ENCODE data around the gene DOCK9. TPM values are rescaled to one million over a fixed set of nuclear protein-coding genes. Genes with fewer than 3 reads are reported as not detected.

The DOCK9 gene
- polyA plus RNA-seq, 1 of the 3 experiments (the other 2 are of a cell fraction), result 16.6 TPM

DNA sequence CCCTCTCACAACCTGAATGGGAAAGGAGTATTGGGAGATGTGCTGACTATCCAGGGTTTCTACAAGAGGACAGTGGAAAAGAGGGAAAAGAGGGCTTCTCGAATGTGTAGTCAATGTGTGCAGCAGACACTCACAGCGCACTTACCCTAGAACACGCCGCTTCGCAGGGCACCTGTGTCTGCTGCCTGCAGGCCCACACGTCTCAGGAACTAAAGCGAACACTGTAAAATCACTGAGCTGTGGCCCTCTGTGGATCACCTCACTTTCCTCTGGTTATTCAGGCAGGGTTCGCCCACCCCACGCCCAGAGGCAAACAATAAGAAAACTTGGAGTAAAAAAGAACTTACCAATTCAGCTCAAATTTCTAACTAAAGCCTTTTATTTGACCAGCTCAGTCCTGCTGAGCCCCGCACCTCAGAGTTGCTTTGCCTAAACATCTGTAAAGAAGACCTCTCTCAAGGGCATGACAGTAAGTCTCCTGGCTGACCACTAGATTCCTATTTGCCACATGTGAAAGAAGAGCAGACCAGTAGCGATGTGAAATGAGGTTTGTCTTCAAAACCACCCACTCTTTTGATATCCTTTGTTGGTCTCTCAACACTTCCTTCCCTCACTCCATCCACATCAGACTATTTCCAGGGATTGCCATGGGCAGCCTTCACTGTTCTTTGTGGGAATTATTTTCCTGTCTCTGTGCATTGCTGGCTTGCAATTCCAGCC, 19.3 kb upstream of the DOCK9 start:
- no peak overlapping the region for H3K4me3 ChIP-seq (ENCODE audit: low read depth in 2 of 2, low read length in 1 of 2)
- H3K9me2 ChIP-seq, result no peaks in the 10 kb centered on the region
- no peak overlapping the region for H3K4me2 ChIP-seq
- H3K9ac ChIP-seq, result no peak overlapping the region
- no peak overlapping the region for H2AFZ ChIP-seq (ENCODE audit: low read depth)
- H3K9me3 ChIP-seq, result no peaks in the 10 kb centered on the region
- CTCF ChIA-PET, result no interaction called here
- DNase-seq, result no peak
- no peaks in the 10 kb centered on the region for H3K27me3 ChIP-seq (ENCODE audit: insufficient read depth)
- no peaks in the 10 kb centered on the region for H3F3A ChIP-seq (replicated peaks; ENCODE audit: insufficient read depth)
- peaks cover 21 to 28% of the 10 kb centered on the region in 2 experiments; a peak in 3 of 4 replicates for H3K4me1 ChIP-seq (ENCODE audit: control insufficient read depth in 1 of 2, insufficient read depth in 2 of 2, low read depth in 1 of 2, low read length in 1 of 2)
- 94% methylated on average over 11 of the region's 11 CpGs for WGBS (ENCODE audit: low lambda C conversion rate)
- no peak overlapping the region for H3K27ac ChIP-seq (ENCODE audit: low read depth in 2 of 2, low read length in 1 of 2)
- POLR2A ChIA-PET, result no interaction called here
- no peaks in the 10 kb centered on the region for H3K79me2 ChIP-seq (ENCODE audit: insufficient read depth)
- no peak for TF ChIP-seq TAF1 (IDR thresholded peaks at IDR 0.05; ENCODE audit: borderline replicate concordance, low read depth, low read length)
- TF ChIP-seq SMC3 (IDR thresholded peaks at IDR 0.05; ENCODE audit: low read depth, low read length), result no peak
- no peak for TF ChIP-seq FOXM1 (IDR thresholded peaks at IDR 0.05; ENCODE audit: low read depth)
- no peak for TF ChIP-seq MEF2A (IDR thresholded peaks at IDR 0.05; ENCODE audit: borderline replicate concordance, low read depth)
- TF ChIP-seq NFIC (IDR thresholded peaks at IDR 0.05; ENCODE audit: borderline replicate concordance), result no peak
- TF ChIP-seq, protein P1, sequence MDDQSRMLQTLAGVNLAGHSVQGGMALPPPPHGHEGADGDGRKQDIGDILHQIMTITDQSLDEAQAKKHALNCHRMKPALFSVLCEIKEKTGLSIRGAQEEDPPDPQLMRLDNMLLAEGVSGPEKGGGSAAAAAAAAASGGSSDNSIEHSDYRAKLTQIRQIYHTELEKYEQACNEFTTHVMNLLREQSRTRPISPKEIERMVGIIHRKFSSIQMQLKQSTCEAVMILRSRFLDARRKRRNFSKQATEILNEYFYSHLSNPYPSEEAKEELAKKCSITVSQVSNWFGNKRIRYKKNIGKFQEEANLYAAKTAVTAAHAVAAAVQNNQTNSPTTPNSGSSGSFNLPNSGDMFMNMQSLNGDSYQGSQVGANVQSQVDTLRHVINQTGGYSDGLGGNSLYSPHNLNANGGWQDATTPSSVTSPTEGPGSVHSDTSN (IDR thresholded peaks at IDR 0.05), result no peak
- no peak for TF ChIP-seq SIN3A (IDR thresholded peaks at IDR 0.05; ENCODE audit: borderline replicate concordance, low read depth, low read length)
- TF ChIP-seq, protein P2, sequence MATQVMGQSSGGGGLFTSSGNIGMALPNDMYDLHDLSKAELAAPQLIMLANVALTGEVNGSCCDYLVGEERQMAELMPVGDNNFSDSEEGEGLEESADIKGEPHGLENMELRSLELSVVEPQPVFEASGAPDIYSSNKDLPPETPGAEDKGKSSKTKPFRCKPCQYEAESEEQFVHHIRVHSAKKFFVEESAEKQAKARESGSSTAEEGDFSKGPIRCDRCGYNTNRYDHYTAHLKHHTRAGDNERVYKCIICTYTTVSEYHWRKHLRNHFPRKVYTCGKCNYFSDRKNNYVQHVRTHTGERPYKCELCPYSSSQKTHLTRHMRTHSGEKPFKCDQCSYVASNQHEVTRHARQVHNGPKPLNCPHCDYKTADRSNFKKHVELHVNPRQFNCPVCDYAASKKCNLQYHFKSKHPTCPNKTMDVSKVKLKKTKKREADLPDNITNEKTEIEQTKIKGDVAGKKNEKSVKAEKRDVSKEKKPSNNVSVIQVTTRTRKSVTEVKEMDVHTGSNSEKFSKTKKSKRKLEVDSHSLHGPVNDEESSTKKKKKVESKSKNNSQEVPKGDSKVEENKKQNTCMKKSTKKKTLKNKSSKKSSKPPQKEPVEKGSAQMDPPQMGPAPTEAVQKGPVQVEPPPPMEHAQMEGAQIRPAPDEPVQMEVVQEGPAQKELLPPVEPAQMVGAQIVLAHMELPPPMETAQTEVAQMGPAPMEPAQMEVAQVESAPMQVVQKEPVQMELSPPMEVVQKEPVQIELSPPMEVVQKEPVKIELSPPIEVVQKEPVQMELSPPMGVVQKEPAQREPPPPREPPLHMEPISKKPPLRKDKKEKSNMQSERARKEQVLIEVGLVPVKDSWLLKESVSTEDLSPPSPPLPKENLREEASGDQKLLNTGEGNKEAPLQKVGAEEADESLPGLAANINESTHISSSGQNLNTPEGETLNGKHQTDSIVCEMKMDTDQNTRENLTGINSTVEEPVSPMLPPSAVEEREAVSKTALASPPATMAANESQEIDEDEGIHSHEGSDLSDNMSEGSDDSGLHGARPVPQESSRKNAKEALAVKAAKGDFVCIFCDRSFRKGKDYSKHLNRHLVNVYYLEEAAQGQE (IDR thresholded peaks at IDR 0.05; ENCODE audit: low read depth, low read length), result no peak
- TF ChIP-seq, protein P3, sequence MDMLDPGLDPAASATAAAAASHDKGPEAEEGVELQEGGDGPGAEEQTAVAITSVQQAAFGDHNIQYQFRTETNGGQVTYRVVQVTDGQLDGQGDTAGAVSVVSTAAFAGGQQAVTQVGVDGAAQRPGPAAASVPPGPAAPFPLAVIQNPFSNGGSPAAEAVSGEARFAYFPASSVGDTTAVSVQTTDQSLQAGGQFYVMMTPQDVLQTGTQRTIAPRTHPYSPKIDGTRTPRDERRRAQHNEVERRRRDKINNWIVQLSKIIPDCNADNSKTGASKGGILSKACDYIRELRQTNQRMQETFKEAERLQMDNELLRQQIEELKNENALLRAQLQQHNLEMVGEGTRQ (IDR thresholded peaks at IDR 0.05; ENCODE audit: borderline replicate concordance, low read depth, low read length), result no peak
- TF ChIP-seq, protein P4, sequence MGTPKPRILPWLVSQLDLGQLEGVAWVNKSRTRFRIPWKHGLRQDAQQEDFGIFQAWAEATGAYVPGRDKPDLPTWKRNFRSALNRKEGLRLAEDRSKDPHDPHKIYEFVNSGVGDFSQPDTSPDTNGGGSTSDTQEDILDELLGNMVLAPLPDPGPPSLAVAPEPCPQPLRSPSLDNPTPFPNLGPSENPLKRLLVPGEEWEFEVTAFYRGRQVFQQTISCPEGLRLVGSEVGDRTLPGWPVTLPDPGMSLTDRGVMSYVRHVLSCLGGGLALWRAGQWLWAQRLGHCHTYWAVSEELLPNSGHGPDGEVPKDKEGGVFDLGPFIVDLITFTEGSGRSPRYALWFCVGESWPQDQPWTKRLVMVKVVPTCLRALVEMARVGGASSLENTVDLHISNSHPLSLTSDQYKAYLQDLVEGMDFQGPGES (IDR thresholded peaks at IDR 0.05; ENCODE audit: low read depth, low read length), result no peak
- no peak for TF ChIP-seq ELF1 (IDR thresholded peaks at IDR 0.05)
- TF ChIP-seq NRF1 (IDR thresholded peaks at IDR 0.05; ENCODE audit: low read depth, low read length), result no peak
- no peak for TF ChIP-seq GATA2 (CRISPR knock-in tag; IDR thresholded peaks at IDR 0.05)
- H4K20me1 ChIP-seq (ENCODE audit: insufficient read depth), result no peaks in the 10 kb centered on the region
- H3K36me3 ChIP-seq (replicated peaks in 1 of 2; ENCODE audit: control insufficient read depth in 1 of 2, insufficient read depth in 2 of 2, low read length in 1 of 2), result no peaks in the 10 kb centered on the region

All from SK-N-SH (cell line).